ENCODE data around the gene RRM2. TPM values are rescaled to one million over a fixed set of nuclear protein-coding genes. Genes with fewer than 3 reads are reported as not detected.
A peak's percentile ranks its signal among the peaks of the same experiment; 100 is the strongest.

Gene RRM2
- total and polyA plus RNA-seq, 2 experiments from 2014 or later, result 14.0 to 43.7 TPM

DNA sequence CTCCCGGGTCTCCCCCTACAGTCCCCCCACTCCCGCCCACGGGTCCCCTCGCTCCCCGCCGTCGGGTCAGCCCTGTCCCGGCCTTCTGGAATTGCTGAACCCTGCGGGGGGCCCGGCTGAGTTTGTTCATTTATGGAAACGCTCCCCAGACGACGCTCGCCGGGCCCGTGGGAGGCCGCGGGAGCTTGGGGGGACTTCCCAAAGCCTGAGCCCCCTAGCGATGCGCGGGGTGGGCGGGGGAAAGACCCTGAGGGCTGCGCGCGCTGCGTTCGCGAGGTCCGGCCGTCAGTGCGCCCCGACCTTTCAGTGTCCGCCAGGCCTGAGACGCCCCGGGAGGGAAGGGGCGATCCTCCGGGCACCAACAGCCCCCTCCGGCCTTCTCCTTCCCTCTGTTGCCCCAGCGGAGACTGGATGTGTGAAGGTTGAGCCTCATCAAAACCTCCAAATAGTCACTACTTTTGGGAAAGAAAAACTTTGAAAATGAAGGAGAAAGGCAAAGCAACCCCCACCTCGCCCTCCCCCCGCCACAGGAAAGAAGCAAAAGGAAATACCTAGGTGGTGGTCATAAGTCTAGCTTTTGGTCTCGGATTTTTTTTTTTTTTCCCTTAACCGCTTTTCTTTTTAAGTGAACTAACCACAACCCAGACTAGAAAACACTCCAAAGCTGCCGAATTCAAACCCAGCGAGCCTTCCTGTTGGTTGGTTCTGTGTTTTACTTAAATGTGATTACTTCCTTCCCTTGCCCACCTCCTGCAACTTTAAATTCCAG lies 41.8 kb upstream of the RRM2 start:
- H3K9me3 ChIP-seq (ENCODE audit: low read depth), result no peaks in the 10 kb centered on the region
- no peak for DNase-seq (ENCODE audit: low read depth in 1 of 2, low spot score in 1 of 2)
- peak overlapping the region; percentile 40 for H3K4me3 ChIP-seq
- H3K4me1 ChIP-seq (ENCODE audit: low read depth), result no peaks in the 10 kb centered on the region
- no peak overlapping the region for H3K27ac ChIP-seq
- TF ChIP-seq, protein P1, sequence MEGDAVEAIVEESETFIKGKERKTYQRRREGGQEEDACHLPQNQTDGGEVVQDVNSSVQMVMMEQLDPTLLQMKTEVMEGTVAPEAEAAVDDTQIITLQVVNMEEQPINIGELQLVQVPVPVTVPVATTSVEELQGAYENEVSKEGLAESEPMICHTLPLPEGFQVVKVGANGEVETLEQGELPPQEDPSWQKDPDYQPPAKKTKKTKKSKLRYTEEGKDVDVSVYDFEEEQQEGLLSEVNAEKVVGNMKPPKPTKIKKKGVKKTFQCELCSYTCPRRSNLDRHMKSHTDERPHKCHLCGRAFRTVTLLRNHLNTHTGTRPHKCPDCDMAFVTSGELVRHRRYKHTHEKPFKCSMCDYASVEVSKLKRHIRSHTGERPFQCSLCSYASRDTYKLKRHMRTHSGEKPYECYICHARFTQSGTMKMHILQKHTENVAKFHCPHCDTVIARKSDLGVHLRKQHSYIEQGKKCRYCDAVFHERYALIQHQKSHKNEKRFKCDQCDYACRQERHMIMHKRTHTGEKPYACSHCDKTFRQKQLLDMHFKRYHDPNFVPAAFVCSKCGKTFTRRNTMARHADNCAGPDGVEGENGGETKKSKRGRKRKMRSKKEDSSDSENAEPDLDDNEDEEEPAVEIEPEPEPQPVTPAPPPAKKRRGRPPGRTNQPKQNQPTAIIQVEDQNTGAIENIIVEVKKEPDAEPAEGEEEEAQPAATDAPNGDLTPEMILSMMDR (IDR thresholded peaks at IDR 0.05; ENCODE audit: low read depth, low read length), result no peak
- peaks cover 98% of the 10 kb centered on the region for H3K27me3 ChIP-seq
- H3K36me3 ChIP-seq, result no peaks in the 10 kb centered on the region

DNA sequence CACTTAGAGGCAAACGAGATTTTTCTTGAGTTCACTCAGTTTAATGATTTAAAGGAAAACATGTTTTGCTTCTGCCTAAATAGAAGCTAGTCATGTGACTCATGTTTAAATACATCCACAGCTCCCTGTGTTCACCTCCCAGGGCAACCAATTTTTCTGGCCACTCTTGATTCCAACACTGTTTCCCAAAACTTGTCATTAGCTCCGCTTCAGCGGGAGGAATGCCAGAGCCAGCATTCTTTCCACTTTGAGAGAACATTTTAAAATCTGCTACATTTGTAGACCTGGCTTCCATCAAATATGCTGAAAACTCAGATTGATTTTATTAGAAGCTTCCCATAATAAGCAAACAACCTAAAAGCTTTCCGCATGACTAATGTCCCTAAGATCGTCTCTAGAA lies 39.5 kb upstream of the RRM2 start:
- Histone ChIP-seq H3K9me3 (ENCODE audit: low read depth) (no peaks in the 10 kb centered on the region), H3K27me3 (peaks cover 77% of the 10 kb centered on the region), H3K36me3 (no peaks in the 10 kb centered on the region), H3K4me1 (ENCODE audit: low read depth) (no peaks in the 10 kb centered on the region), H3K27ac (no peak overlapping the region), H3K4me3 (no peak overlapping the region)
- no peak for DNase-seq (ENCODE audit: low read depth in 1 of 2, low spot score in 1 of 2)
- TF ChIP-seq, protein P1 (IDR thresholded peaks at IDR 0.05; ENCODE audit: low read depth, low read length), result no peak

DNA sequence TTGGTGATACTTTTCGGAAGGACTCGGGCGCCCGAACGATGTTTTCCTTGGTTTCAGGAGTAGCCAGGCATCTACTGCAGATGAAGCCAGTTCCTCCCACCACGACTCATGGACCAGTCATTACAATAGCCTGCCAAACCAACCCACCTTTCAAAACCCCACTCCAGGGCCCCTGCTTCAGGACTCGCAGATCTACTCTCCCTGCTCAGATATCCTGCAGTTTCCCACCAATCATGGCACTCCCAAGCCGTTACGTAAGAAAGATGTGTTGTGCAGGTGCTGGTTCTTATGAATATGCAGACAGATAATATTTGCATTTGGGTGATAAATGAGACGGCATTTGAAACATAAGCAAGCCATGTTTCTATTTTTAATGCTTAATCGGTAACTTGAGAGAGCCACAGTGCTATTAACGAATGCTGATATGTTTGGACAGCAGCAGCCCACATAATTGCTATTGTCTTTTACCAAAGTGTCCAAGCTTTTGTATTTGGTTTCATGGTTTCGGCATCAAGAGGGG lies 38.8 kb upstream of the RRM2 start:
- H3K4me3 ChIP-seq, result no peak overlapping the region
- no peak for DNase-seq (ENCODE audit: low read depth in 1 of 2, low spot score in 1 of 2)
- TF ChIP-seq, protein P1 (IDR thresholded peaks at IDR 0.05; ENCODE audit: low read depth, low read length), result no peak
- peaks cover 70% of the 10 kb centered on the region for H3K27me3 ChIP-seq
- no peaks in the 10 kb centered on the region for H3K9me3 ChIP-seq (ENCODE audit: low read depth)
- H3K27ac ChIP-seq, result no peak overlapping the region
- H3K4me1 ChIP-seq (ENCODE audit: low read depth), result no peaks in the 10 kb centered on the region
- no peaks in the 10 kb centered on the region for H3K36me3 ChIP-seq

DNA sequence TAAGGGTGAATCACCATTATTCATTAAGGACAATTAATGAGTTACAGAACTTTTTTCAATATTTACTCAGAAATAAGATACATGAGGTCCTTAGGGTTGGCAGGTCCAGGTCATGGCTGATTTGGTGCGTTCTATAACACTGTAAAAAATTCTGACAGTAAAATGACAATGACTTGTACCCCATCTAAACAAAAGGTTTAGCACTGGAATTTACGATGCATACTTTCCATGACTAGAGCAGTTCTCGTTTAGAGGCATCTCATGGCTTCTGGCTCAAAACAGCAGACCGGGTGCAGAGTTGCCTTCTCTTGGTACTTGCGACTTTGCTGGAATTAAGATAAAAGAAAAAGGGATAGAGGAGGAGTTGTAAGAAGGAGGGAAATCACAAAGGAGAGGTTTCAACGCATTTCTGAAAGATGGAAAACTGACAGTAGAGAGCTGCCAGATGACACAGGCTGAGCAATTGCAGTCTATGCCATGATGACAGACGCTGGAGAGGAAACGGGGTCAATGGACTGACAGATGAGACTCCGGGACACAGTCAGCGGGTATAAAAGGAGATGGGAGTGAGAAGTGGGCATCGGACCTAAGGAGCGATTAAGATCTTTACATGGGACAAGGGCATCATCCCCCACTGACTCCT lies 38.2 kb upstream of the RRM2 start:
- no peaks in the 10 kb centered on the region for H3K36me3 ChIP-seq
- H3K4me3 ChIP-seq, result no peak overlapping the region
- no peak for DNase-seq (ENCODE audit: low read depth in 1 of 2, low spot score in 1 of 2)
- no peak overlapping the region for H3K27ac ChIP-seq
- H3K27me3 ChIP-seq, result peaks cover 64% of the 10 kb centered on the region
- H3K4me1 ChIP-seq (ENCODE audit: low read depth), result no peaks in the 10 kb centered on the region
- TF ChIP-seq, protein P1 (IDR thresholded peaks at IDR 0.05; ENCODE audit: low read depth, low read length), result no peak
- H3K9me3 ChIP-seq (ENCODE audit: low read depth), result no peaks in the 10 kb centered on the region

GRCh38 chr2:10085043-10085667 lies 37.4 kb upstream of the RRM2 start:
- Histone ChIP-seq H3K36me3 (no peaks in the 10 kb centered on the region), H3K9me3 (ENCODE audit: low read depth) (no peaks in the 10 kb centered on the region), H3K27me3 (peaks cover 56% of the 10 kb centered on the region), H3K4me3 (no peak overlapping the region), H3K4me1 (ENCODE audit: low read depth) (no peaks in the 10 kb centered on the region), H3K27ac (no peak overlapping the region)
- TF ChIP-seq, protein P1 (IDR thresholded peaks at IDR 0.05; ENCODE audit: low read depth, low read length), result no peak
- no peak for DNase-seq (ENCODE audit: low read depth in 1 of 2, low spot score in 1 of 2)
